Coronary artery (tissue), 2 donors: Measurements from ENCODE around the gene TWIST2.

Source experiments
- DNase-seq: peaks from one replicate; pipeline ENCODE4 v3.0.0-alpha.2; 2017; ENCODE audit warnings: low spot score
- H3K27ac ChIP-seq, 2 donors: fragments of 200-600 bp; sonication (generic); one replicate each; pipeline ENCODE4 v1.5.1; 2016 to 2019
- H3K4me3 ChIP-seq: fragments of 200-600 bp; sonication (generic); 2 replicates; pipeline ENCODE4 v1.5.1; 2016; ENCODE audit warnings: mild to moderate bottlenecking, moderate library complexity
- TF ChIP-seq, protein P1 (sequence below): fragments of 200-600 bp; sonication (generic); IDR thresholded peaks from one replicate; pipeline ENCODE4 v1.5.1; 2019; ENCODE audit warnings: antibody characterized with exemption

The TWIST2 gene

DNA sequence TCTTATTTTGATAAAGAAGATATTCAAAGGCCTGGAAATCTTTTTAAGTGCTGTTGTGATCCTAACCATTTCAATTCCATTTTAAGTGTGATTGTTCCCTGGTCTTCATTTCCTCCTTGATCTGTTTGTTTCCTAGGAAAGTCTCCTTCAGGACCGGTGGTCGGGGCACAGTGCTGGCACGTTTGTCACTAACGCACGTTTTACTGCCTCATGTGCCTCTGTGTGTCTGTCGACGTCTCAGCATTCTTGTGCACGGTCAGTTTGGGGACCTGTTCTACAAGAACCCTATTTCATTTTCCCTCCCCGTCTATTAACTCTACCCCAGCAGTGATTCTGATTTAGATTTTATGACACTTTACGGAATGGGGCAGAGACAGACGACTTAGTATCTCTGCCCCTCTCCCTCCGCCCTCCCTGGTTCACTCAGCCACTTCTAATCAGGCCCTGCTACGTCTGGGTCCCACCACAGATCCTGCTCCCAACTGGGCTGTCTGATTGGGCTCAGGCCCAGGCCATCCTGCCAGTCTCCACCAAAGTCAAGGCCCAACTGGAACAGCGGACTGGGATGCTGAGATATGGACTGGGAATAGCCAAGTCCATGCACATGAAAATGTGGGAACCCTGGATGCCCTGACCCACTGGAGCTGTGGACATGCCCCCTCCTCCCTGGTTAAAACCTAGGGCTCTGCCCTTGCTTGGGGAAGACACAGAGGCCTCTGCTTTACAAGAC, 95.6 kb downstream of the TWIST2 start:
- DNase-seq: peak; percentile 65
- Histone ChIP-seq H3K4me3 (no peak overlapping the region), H3K27ac (no peak overlapping the region)
- TF ChIP-seq, protein P1, sequence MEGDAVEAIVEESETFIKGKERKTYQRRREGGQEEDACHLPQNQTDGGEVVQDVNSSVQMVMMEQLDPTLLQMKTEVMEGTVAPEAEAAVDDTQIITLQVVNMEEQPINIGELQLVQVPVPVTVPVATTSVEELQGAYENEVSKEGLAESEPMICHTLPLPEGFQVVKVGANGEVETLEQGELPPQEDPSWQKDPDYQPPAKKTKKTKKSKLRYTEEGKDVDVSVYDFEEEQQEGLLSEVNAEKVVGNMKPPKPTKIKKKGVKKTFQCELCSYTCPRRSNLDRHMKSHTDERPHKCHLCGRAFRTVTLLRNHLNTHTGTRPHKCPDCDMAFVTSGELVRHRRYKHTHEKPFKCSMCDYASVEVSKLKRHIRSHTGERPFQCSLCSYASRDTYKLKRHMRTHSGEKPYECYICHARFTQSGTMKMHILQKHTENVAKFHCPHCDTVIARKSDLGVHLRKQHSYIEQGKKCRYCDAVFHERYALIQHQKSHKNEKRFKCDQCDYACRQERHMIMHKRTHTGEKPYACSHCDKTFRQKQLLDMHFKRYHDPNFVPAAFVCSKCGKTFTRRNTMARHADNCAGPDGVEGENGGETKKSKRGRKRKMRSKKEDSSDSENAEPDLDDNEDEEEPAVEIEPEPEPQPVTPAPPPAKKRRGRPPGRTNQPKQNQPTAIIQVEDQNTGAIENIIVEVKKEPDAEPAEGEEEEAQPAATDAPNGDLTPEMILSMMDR: no peak

DNA sequence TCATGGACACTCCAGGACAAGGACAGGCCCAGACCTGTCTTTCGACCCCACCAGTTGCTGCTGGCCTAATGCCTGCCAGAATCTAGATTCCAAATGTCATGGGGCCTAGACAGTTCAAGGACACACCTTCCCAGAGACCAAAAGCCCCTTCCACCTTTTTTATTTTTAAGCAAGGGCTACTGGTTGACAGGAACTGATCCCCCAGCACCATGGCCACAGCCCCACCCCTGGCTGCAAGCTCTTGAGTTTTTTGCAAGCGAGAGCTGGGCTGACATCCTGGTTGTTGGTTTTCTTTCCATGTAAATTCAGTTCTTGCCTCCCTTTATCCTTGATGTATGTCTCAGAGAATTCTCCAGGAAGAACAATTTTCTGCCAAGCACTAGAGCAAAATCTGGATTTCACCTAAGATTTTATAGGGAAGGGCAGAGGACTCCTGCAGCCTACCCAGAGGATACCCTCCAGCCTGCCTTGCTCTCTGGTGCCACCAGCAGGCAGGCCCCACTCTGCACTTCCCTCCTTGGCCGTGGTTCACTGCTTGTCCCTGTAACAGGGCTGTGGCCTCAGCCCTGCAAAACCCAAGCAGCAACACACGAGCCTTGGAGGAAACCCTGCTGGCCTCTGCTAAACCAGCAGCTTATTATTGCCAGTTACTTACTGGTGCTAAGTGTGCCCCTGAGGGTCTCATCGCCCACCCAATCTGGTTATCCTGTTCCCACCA, 97.7 kb downstream of the TWIST2 start:
- H3K4me3 ChIP-seq: no peak overlapping the region
- peak; percentile 78 for DNase-seq
- no peak overlapping the region for H3K27ac ChIP-seq
- TF ChIP-seq, protein P1: peak; percentile 29

DNA sequence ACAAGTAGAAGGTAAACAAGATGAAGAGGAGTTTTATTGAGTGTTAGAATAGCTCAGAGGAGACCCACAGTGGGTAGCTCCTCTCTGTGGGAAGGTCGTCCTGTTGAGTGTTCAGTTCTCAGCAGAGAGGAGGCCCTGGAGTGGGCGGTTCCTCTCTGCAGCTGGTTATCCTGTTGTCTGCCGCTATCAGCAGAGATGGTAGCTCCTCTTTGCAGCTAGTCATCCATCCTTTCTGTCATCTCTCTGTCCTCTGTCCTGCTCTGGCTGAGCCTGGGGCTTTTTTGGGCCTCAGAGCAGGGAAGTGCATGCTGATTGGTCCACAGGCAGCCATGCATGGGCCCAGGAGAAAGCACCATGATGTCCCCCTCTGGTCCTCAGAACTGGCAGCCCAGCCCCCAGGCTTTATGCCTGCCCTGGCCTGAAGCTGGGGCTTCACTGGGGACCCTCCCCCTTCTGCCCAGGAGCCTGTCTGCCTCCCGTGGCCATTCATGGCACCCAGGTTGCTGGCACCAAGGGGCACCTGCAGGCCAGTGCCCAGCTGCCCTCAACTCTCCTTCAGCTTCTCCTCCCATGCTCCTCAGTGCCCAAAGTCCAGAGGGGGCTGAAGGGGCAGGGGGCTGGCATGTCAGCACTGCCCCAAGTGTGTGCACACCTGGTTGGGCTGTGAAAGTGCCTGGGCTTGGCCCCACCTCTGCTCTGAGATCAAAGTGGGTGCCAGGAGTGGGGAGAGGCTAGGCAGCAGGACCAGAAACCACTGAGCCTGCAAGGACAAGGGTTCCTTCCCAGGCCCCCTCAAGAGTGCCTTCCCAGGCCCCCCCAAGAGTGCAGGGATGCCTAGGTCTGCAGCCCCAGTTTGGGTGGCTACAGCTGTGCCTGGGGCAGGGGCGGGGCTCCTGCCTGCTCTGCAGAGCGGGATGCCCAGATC, 98.7 kb downstream of the TWIST2 start:
- DNase-seq: no peak
- Histone ChIP-seq H3K27ac (no peak overlapping the region), H3K4me3 (no peak overlapping the region)
- TF ChIP-seq, protein P1: no peak

DNA sequence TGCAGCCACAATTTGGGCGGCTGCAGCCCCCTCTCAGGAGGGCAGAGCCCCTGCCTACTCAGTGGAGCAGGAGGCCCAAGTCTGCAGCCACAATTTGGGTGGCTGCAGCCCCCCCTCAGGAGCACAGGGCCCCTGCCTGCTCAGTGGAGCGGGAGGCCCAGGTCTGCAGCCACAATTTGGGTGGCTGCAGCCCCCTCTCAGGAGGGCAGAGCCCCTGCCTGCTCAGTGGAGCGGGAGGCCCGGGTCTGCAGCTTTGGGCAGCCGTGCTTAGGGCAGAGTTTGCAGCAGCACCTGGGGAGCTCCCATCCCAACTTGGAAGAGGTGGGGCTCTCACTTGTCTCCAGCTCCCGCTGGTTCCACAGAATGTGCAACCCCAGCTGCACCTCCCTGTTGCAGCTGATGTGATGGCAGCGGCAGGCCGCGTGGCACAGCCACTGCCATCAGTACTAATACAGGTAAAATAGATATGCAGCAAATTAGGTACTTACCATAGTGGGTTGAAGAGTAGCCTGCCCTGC, 99.4 kb downstream of the TWIST2 start:
- Histone ChIP-seq H3K4me3 (no peak overlapping the region), H3K27ac (no peak overlapping the region)
- TF ChIP-seq, protein P1: no peak
- peak; percentile 59 for DNase-seq

DNA sequence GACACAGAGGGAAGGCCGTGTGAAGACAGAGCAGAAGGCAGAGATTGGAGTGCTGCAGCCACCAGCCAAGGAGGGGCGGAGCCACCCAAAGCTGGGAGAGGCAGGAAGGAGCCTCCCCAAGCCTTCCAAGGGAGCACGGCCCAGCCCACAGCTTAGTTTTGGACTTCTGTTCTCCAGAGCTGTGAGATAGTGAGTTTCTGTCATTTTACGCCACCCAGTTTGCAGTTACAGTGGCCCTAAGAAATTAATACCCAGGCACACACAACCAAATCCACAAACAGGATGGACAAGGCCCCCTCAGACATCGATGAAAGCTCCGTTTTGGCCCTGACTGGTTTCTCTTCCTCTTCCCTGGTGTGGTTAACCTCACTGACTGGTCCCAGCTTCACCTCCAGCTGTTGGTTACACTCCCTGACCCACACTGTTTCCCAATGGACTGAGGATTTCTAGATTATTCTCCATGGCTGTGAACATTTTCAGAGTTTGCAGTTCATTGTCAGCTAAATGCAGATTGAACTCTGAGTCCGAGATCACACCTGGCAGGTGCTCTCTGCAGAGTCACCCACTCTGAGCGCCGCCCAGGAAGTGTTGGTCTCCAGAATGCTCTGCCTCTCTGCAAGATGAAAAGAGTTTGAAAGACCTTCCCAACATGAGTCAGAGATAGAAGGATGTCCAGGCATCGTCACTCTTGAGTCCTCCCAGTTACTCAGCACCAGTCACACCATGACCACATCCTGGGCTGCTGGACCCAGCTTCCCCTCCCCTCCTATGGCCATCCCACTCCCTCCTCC, 100.2 kb downstream of the TWIST2 start:
- Histone ChIP-seq H3K27ac (peak overlapping the region in 1 of 2 donors; percentile 68), H3K4me3 (no peak overlapping the region)
- peak; percentile 71 for DNase-seq
- TF ChIP-seq, protein P1: no peak
